Chondrocyte (in vitro differentiated cells): Measurements from ENCODE around the gene RXRA. TPM values are rescaled to one million over a fixed set of nuclear protein-coding genes. Genes with fewer than 3 reads are reported as not detected.

Experiments used
- DNase-seq: peaks from one replicate; pipeline ENCODE4 v3.0.0; 2021; ENCODE audit warnings: mixed read lengths, low spot score
- H3K27ac Mint-ChIP-seq: one replicate; pipeline ENCODE4 v1.8.0; 2021; ENCODE audit warnings: mild to moderate bottlenecking, moderate library complexity, mixed read lengths; ENCODE audit not compliant: unreplicated experiment
- H3K27me3 Mint-ChIP-seq: 2 replicates; pipeline ENCODE4 v1.8.0; 2021; ENCODE audit warnings: low read depth, mixed read lengths
- H3K36me3 Mint-ChIP-seq: 2 replicates; pipeline ENCODE4 v1.8.0; 2021; ENCODE audit warnings: low read depth, mixed read lengths
- H3K4me1 Mint-ChIP-seq: 2 replicates; pipeline ENCODE4 v1.8.0; 2021; ENCODE audit warnings: low read depth, mild to moderate bottlenecking, mixed read lengths
- H3K4me3 Mint-ChIP-seq: one replicate; pipeline ENCODE4 v1.8.0; 2021; ENCODE audit warnings: mild to moderate bottlenecking, moderate library complexity, mixed read lengths; ENCODE audit not compliant: unreplicated experiment
- H3K9me3 Mint-ChIP-seq: 2 replicates; pipeline ENCODE4 v1.8.0; 2021; ENCODE audit warnings: low read depth, mixed read lengths
- total RNA-seq: library from RNA; stranded (reverse); gene quantifications from 3 replicates; pipeline ENCODE4 v1.2.1, GENCODE V29; 2021
- TF ChIP-seq, protein P1 (sequence below): fragments of 200-600 bp; sonication (generic); IDR thresholded peaks from 2 replicates; pipeline ENCODE4 v1.5.0; 2021; ENCODE audit warnings: antibody characterized with exemption, mild to moderate bottlenecking, moderate library complexity

RXRA gene
- total RNA-seq, 1 donor from 2014 or later, result 27.3 TPM

DNA sequence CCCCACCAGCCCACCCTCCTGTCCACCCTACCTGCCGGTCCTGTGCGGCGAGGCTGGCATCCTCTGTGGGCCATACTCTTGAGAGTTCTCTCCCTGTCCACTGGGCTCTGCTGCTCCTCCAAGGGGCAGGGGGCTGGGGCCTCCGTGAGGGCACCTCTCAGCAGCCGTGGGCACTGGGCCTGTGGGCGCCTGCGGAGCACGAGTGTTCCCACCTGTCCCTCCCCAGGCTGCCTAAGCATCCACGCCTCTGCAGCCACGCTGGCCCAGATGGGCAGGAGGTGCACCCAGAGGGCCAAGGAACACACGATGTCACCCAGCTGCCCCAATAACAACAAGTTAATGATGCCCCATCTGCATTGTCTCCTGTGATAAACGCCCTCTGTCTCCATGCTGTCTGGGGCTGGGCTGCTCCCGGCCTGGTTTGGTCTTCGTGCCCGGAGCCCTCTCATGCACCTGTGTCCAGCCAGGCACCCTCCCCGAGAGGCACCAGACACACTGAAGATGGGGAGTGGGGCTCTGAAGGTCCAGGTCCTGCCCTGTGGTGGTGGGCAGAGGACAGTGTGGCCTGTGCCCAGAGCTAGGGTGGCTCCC, 114.5 kb downstream of the RXRA start:
- Mint-ChIP-seq H3K4me3 (no peak overlapping the region), H3K4me1 (peaks cover 37% of the 10 kb centered on the region), H3K9me3 (no peaks in the 10 kb centered on the region), H3K36me3 (peaks cover 7% of the 10 kb centered on the region), H3K27me3 (no peaks in the 10 kb centered on the region), H3K27ac (no peak overlapping the region)
- no peak for DNase-seq
- TF ChIP-seq, protein P1, sequence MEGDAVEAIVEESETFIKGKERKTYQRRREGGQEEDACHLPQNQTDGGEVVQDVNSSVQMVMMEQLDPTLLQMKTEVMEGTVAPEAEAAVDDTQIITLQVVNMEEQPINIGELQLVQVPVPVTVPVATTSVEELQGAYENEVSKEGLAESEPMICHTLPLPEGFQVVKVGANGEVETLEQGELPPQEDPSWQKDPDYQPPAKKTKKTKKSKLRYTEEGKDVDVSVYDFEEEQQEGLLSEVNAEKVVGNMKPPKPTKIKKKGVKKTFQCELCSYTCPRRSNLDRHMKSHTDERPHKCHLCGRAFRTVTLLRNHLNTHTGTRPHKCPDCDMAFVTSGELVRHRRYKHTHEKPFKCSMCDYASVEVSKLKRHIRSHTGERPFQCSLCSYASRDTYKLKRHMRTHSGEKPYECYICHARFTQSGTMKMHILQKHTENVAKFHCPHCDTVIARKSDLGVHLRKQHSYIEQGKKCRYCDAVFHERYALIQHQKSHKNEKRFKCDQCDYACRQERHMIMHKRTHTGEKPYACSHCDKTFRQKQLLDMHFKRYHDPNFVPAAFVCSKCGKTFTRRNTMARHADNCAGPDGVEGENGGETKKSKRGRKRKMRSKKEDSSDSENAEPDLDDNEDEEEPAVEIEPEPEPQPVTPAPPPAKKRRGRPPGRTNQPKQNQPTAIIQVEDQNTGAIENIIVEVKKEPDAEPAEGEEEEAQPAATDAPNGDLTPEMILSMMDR, result no peak

GRCh38 chr9:134441227-134442084, 115.2 kb downstream of the RXRA start:
- TF ChIP-seq, protein P1, result no peak
- H3K4me1 Mint-ChIP-seq, result peaks cover 29% of the 10 kb centered on the region
- no peaks in the 10 kb centered on the region for H3K9me3 Mint-ChIP-seq
- H3K36me3 Mint-ChIP-seq, result peaks cover 2% of the 10 kb centered on the region
- H3K27me3 Mint-ChIP-seq, result no peaks in the 10 kb centered on the region
- H3K4me3 Mint-ChIP-seq, result no peak overlapping the region
- H3K27ac Mint-ChIP-seq, result no peak overlapping the region
- DNase-seq, result no peak

DNA sequence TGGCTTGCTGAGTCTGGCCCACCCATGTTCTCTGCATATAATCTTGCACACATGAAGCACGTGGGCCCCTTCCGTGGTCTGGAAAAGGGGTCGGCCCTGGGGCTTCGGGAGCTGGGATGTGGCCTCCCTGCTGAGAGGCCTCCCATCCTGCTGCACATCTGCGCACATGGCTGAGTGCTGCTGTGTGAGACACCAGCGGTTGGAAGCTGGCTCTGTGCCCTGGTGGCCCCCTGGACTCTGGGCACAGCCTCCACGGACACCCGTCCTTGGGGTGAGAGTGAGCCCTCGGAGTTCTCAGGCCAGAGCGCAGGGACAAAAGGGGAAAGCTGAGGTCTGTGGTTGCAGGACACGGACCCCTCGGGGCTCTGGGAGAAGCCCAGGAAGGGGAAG, 115.8 kb downstream of the RXRA start:
- DNase-seq, result no peak
- Mint-ChIP-seq H3K4me1 (peaks cover 24% of the 10 kb centered on the region), H3K27me3 (no peaks in the 10 kb centered on the region), H3K4me3 (no peak overlapping the region), H3K36me3 (no peaks in the 10 kb centered on the region), H3K27ac (peak overlapping the region; percentile 47), H3K9me3 (no peaks in the 10 kb centered on the region)
- TF ChIP-seq, protein P1, result no peak

DNA sequence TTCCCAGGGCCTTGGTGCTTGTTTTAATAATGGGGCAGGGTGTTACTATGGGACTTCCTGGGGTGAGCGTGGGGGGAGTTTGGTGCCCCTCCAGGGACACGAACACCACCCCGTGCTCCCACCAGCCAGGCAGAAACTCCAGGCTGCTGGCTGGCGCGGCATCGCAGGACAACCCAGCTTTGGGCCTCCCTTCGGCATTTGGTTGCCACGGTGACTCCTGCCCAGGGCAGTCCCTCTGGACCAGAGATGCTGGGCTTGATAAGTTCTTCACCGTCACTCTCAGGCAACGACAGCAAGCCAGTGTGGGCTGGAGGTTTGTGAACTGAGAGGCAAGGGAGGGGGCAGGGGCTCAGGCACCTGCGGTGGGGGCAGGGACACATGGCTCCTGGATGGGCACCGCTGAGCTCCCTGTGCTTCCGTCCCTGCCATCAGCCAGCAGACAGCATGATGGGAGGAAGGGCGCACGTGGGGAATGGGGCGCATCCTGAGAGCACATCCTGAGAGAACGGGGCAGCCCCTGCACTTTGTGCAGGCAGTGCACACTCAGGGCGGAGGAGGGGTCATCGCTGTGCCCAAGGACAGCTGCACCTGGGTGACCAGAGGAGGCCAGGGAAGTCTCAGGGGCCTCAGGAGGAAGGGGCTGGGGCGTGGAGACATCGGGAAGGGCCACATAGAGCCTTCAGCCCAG, 116.4 kb downstream of the RXRA start:
- peak overlapping the region; percentile 47 for H3K27ac Mint-ChIP-seq
- H3K9me3 Mint-ChIP-seq, result no peaks in the 10 kb centered on the region
- peaks cover 24% of the 10 kb centered on the region for H3K4me1 Mint-ChIP-seq
- no peaks in the 10 kb centered on the region for H3K27me3 Mint-ChIP-seq
- H3K36me3 Mint-ChIP-seq, result no peaks in the 10 kb centered on the region
- no peak overlapping the region for H3K4me3 Mint-ChIP-seq
- DNase-seq, result no peak
- TF ChIP-seq, protein P1, result no peak
